ENCODE data around the gene MBP.

The MBP gene

DNA sequence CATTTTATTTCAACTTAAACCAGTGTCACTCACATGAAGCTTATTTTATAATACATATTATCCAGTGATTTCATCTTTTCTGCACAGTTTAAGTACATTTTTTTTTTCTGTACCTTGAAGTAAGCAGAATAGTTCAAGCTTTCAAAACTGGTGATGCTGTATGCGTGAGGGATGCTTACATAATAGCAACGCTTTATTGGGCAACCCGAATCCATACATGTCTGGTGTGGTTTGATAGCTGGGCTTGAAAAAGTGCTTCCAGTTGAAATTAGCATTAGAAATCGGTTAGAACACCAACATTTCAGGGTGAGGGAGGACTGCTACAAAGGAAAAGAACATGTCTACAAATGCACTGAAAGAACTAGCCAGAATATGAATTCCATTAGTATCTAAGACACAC lies 117.4 kb downstream of the MBP start:
- Mint-ChIP-seq H3K4me1 (ENCODE audit: low read depth) (peaks cover 7% of the 10 kb centered on the region), H3K36me3 (ENCODE audit: low read depth) (peaks cover 59% of the 10 kb centered on the region), H3K27me3 (no peaks in the 10 kb centered on the region), H3K9me3 (no peaks in the 10 kb centered on the region), H3K4me3 (no peak overlapping the region), H3K27ac (no peak overlapping the region)

DNA sequence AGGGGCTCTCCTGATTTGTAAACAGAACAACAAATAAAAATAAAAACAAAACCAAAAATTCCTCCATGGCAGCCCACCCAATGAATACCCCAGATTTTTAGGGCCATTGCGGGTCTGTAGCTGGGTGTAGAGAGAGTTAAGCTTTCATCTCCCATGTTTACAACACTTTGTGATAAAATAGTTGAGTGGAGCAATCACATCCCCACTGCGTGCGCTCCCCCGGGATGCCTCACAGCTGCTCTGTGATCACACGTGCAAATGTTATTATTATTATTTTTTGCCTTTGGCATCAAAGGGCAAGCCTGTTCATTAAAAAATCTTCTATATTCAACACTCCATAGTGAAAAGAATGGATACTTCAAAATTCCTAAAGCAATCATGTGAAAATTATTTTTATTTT lies 118.0 kb downstream of the MBP start:
- H3K36me3 Mint-ChIP-seq (ENCODE audit: low read depth) = peaks cover 60% of the 10 kb centered on the region
- peaks cover 3% of the 10 kb centered on the region for H3K4me1 Mint-ChIP-seq (ENCODE audit: low read depth)
- no peaks in the 10 kb centered on the region for H3K9me3 Mint-ChIP-seq
- no peak overlapping the region for H3K4me3 Mint-ChIP-seq
- no peaks in the 10 kb centered on the region for H3K27me3 Mint-ChIP-seq
- H3K27ac Mint-ChIP-seq = no peak overlapping the region

DNA sequence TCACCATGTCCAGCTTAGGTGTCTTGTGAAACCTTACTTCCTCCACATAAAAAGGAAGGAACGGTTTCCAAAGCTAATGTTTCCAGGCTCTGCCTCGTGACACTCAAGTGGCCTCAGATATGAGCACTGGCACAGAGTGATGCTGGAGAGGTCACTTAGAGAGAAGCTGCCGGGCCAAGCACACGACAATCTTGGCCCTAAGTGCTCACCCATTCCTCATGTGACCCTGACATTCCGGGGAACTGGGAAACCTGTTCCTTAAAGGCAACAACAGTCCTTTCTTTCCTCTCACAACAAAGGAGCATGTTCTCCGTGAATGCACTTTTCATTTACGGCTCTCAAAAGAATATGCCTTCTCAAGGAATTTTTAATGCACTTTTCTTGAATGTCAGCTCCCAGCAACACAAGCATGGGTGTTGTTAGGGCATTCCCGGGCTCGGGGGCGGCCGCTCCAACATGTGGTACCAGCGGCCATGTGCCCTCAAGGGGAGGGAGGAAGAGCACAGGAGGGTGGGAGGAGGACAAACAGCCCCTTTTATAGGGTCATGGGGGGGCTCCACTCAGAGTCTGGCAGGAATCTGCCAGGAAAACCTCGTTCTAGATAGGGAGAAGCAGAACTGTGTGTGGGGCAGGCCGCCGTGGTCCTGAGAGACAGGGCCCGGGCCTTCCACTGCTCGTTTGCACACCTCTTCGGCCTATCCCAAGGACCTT lies 118.6 kb downstream of the MBP start:
- Mint-ChIP-seq H3K36me3 (ENCODE audit: low read depth) (peaks cover 55% of the 10 kb centered on the region), H3K4me1 (ENCODE audit: low read depth) (peaks cover 3% of the 10 kb centered on the region), H3K27ac (no peak overlapping the region), H3K27me3 (no peaks in the 10 kb centered on the region), H3K4me3 (no peak overlapping the region), H3K9me3 (no peaks in the 10 kb centered on the region)

DNA sequence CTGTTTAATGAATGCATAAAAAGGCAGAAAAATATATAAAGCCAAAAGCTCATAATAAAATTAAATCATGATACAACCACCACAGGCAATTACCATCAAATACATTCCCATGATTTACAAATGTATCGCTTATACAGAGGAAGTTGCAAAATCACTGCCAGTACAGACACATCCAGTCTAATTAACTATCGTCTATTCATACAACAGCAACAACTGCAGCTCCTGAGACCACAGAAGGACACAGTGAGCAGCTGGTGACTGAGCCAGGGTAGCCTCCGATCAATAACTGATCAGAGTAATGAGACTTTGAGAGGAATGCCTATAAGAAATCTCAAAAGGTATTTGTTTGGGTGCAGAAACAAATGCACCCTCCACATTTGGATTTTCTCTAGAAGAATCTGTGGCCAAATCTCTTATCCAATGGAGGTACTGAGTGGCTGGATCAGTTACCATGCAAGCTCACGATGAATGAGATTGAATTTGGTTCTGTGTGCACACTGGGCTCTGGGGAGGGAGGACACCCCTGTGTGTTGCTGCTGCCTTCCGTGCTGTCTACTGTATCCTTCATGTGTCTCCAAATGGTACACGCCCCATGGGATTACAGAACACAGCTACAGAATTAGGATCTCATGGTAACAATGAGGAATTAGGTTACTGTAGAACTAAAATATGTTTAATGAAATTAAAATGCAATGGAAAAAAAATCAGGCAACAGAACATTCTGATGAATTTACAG lies 119.6 kb downstream of the MBP start:
- Mint-ChIP-seq H3K36me3 (ENCODE audit: low read depth) (peaks cover 50% of the 10 kb centered on the region), H3K9me3 (no peaks in the 10 kb centered on the region), H3K4me3 (no peak overlapping the region), H3K4me1 (ENCODE audit: low read depth) (peaks cover 3% of the 10 kb centered on the region), H3K27me3 (no peaks in the 10 kb centered on the region), H3K27ac (no peak overlapping the region)

DNA sequence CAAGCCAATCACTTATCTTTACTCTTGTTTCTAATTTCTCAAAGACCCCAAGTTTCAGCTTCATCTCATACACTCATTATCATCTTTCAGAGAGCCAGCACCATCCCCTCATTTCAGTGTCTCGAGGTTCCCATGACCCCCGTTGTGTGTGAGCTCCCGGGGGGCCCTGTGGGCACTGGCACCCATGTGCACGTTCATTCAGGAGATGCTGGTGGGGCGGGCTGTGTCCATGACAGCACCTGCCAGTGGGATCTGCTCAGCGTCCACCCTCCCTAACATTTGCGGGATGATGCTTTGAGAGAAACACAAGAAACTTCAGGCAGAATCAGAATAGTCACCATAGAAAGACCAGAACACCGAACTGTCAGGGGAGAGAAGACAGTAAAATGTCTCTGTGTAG lies 120.5 kb downstream of the MBP start:
- Mint-ChIP-seq H3K4me3 (no peak overlapping the region), H3K4me1 (ENCODE audit: low read depth) (peaks cover 3% of the 10 kb centered on the region), H3K36me3 (ENCODE audit: low read depth) (peaks cover 44% of the 10 kb centered on the region)

DNA sequence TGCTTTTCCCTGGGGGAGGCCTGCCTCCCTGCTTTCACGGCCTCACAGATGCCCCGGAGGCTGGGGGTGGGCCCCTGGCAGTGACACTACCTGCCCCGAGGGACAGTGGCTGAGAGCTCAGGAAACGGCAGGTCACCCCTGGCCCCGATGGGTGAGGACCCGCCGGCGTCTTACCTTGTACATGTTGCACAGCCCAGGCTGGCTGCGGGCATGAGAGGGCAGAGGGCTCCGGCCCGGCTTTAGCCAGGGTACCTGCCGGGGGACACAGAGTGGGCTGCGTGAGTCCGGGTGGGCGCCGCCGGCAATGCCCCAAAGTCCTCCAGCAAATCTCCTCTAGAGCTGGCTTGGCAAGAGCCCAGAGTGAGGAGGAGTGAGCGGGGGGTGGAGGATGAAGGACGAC lies 122.9 kb downstream of the MBP start:
- Mint-ChIP-seq H3K27ac (peak overlapping the region; percentile 29), H3K36me3 (ENCODE audit: low read depth) (peaks cover 35% of the 10 kb centered on the region)

More for the DNA sequence above, 120.5 kb downstream of the MBP start:
- H3K27me3 Mint-ChIP-seq = no peaks in the 10 kb centered on the region
- no peaks in the 10 kb centered on the region for H3K9me3 Mint-ChIP-seq
- no peak overlapping the region for H3K27ac Mint-ChIP-seq

DNA sequence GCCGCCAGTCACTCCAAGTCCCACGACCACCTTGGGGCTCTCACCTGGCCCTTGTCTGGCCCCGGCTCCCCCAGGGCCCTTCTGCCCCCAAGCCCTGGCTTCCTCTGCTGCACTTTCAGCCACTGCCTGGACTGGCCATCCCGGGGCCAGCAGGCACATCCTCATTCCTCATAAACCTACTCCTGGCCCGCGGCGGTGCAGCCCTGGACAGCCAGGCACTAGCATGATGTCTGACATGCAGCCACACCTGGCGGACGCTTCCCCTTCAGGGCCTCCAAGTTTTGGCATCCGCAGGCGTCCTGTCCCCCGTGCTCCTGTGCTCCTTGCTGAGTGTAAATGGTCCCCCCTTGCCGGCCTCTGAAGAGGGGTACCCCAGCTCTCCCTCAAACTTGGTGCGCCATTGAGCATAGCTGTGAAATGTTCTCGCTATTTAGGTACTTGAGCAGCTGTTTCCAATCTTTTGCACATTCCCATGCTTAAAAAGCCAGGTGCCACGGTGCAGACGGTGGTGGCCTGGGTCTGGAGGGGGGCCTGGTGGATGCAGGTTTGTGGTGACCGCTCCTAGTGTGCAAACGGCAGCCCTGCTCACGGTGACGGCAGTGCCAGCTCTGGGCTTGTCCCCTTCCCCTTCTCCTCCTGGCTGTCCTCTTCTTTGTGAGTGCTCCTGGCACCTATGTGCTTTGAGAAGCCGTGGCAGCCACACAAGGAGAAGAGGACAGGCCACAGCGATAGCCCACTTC lies 123.8 kb downstream of the MBP start:
- H3K9me3 Mint-ChIP-seq = no peaks in the 10 kb centered on the region
- H3K36me3 Mint-ChIP-seq (ENCODE audit: low read depth) = peaks cover 35% of the 10 kb centered on the region
- peaks cover 25% of the 10 kb centered on the region for H3K4me1 Mint-ChIP-seq (ENCODE audit: low read depth)
- H3K4me3 Mint-ChIP-seq = no peak overlapping the region
- no peak overlapping the region for H3K27ac Mint-ChIP-seq
- no peaks in the 10 kb centered on the region for H3K27me3 Mint-ChIP-seq

More for the DNA sequence above, 122.9 kb downstream of the MBP start:
- Mint-ChIP-seq H3K4me1 (ENCODE audit: low read depth) (peaks cover 19% of the 10 kb centered on the region), H3K27me3 (no peaks in the 10 kb centered on the region), H3K4me3 (no peak overlapping the region), H3K9me3 (no peaks in the 10 kb centered on the region)

DNA sequence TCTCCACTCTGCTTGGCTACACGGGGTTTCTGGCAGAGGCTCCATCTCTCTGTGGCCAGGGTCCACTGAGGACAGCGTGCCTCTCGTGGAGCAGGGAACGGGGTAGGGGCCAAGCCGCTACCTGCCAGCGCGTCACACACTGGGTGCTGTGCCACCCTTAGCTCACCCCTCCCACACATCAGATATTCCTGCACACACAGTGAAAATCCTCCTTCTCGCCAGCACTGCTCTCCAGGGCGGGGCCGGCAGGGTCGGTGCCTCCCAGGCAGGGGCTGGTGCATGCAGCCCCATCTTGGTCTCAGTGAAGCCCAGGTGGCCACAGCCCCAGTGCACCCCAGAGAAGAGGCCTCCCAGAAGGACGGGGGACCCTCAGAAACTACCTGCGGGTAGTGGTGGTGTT lies 124.6 kb downstream of the MBP start:
- H3K27ac Mint-ChIP-seq = no peak overlapping the region
- no peaks in the 10 kb centered on the region for H3K9me3 Mint-ChIP-seq
- H3K27me3 Mint-ChIP-seq = no peaks in the 10 kb centered on the region
- peaks cover 29% of the 10 kb centered on the region for H3K36me3 Mint-ChIP-seq (ENCODE audit: low read depth)
- H3K4me1 Mint-ChIP-seq (ENCODE audit: low read depth) = peaks cover 25% of the 10 kb centered on the region
- no peak overlapping the region for H3K4me3 Mint-ChIP-seq

DNA sequence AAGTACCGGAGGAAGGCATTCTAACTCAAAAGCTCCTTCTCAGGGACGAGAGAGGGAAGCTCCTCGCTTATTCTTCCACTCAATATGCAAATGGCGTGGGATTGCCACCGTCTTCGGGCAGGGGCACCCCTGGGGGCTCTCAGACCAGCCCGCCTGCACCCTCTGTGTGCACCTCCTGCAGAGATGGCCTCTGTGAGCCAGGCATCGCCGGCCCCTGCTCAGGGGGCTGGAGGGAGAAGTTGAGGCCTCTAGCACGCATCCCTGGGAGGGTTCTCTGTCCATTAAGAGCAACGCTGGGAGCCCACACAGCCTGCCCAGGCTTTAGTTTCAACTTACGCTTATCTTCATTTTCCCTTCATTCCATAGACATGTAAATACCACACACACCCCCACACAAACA lies 125.3 kb downstream of the MBP start:
- Mint-ChIP-seq H3K27ac (peak overlapping the region; percentile 40), H3K9me3 (no peaks in the 10 kb centered on the region), H3K4me1 (ENCODE audit: low read depth) (peaks cover 25% of the 10 kb centered on the region), H3K36me3 (ENCODE audit: low read depth) (peaks cover 23% of the 10 kb centered on the region), H3K4me3 (no peak overlapping the region), H3K27me3 (no peaks in the 10 kb centered on the region)

DNA sequence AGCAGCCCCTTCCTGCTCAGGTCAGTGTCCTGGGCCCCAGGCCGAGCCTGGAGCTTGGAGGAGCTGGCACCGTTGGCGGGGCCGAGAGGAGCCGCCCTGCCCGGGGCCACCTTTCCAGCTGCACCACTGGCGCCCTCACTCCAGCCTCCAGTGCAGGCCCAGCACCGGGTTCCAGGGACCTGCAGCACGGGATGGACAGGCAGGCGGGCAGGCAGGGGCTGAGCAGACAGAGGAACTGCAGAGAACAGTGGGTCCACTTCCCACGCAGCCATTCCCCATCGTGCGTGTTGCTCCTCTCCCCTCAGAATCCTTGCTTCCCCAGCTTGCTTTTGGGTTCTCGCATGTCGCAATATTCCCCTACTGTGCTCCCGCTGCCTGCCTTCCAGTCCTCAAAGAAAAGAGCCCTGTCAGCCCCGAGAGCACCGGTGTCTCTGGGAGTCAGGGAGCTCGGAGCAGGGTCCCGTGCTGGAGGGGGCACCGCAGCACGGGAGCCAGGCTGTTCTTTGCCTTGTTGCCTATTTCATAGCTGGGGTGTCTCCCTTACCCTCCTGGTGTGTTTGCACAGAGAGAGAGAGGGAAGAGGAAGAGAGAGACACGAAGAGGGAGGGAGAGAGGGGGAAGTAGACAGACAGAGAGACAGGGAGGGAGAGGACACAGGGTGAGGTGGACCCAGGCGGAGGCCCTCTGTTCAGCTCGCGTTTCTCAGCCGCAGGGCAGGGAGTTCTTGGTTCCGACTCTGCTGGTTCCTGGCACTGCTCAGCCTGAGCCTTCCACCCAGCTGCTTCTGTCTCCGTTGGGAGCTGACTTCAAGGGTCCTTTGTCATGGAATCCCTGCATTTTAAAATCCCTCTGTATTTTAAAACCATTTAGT lies 126.0 kb downstream of the MBP start:
- H3K36me3 Mint-ChIP-seq (ENCODE audit: low read depth) = peaks cover 16% of the 10 kb centered on the region
- no peak overlapping the region for H3K4me3 Mint-ChIP-seq
- peaks cover 25% of the 10 kb centered on the region for H3K4me1 Mint-ChIP-seq (ENCODE audit: low read depth)
- no peaks in the 10 kb centered on the region for H3K9me3 Mint-ChIP-seq
- no peaks in the 10 kb centered on the region for H3K27me3 Mint-ChIP-seq
- H3K27ac Mint-ChIP-seq = no peak overlapping the region

DNA sequence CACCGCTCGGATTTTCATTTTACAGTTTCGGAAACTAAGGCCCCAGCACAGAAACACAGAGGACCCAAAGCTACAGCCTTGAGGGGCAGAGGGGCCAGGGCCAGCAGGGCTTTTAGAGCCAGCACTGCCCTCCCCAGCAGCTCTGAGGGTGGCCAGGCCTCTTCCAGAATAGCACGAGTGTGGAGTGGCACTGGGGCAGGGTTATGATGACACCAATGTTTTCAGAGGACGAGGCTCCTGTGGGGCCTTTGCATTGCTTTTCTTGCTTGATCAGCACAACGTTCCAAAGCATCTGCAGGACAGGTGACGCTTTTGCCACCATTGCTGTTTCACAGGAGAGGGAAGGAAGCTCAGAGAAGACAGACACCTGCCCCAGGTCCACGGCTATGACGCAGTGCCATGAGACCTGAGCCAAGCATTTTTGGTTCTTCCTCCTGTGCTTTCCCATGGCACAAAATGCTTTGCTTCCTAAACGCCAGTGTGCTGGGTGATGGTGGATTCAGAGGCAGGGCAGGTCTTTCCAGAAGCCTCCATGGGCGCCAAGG lies 126.9 kb downstream of the MBP start:
- Mint-ChIP-seq H3K27ac (no peak overlapping the region), H3K9me3 (no peaks in the 10 kb centered on the region), H3K27me3 (no peaks in the 10 kb centered on the region), H3K4me1 (ENCODE audit: low read depth) (peaks cover 26% of the 10 kb centered on the region), H3K4me3 (no peak overlapping the region), H3K36me3 (ENCODE audit: low read depth) (peaks cover 11% of the 10 kb centered on the region)

DNA sequence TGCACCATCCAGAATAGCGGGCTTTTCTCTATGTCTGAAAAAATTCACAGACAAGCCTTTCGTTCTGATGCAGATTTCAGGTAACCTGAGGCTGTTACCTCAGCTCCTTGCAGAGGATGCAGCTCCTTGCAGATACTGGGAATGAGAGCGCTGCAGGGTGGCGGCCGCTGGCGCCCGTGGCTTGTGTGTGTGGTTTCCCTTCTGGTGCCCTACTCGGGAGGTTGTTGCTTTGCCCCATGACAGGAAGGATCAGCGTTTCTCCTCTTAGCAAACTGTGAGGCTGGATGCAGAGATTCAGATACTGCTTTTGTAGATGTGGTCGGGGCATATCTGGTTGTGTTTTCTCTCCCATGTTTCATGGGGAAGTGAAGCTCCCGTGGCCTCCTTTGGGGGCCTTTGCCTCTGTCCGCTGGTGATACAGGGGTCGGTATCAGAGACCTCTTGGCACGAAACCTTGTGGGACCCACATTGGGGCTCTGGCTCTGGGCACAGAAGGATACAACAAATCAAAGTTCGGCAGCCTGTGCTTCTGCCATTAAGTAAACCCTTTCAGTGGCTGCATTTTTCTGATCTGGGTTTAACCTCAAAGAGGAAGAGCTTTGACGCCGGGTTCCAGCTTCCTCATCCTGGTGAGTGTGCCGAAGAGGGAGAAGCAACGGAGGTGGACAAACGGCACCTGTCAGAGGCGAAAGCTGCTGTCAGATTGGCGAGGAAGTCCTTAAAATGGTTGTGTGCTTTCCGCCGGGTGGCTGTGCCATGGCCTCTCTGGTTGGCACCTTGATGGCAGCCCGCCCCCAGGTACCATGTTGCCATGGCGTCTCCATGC lies 127.8 kb downstream of the MBP start:
- H3K27me3 Mint-ChIP-seq = no peaks in the 10 kb centered on the region
- no peaks in the 10 kb centered on the region for H3K9me3 Mint-ChIP-seq
- peak overlapping the region; percentile 54 for H3K4me3 Mint-ChIP-seq
- H3K36me3 Mint-ChIP-seq (ENCODE audit: low read depth) = peaks cover 7% of the 10 kb centered on the region
- peaks cover 31% of the 10 kb centered on the region for H3K4me1 Mint-ChIP-seq (ENCODE audit: low read depth)
- H3K27ac Mint-ChIP-seq = no peak overlapping the region

DNA sequence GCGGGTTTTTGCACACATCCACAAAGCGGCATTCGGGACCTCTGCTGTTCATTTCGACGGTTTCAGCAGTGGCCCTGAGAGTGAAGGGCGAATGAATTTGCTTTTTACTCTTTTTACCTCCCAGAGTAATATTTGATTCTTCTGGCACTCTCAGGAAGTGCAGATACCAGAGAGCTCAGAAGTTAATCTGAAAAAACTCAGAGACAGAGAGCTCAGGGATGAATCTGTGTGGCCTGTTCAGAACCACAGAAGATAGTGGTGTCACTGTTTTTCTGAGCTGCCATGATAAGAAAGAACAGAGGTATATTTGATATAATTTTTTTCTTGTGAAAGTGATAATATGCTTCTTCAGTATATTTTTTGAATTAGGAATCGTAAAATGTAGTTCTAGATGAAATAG lies 129.3 kb downstream of the MBP start:
- Mint-ChIP-seq H3K9me3 (no peaks in the 10 kb centered on the region), H3K27ac (no peak overlapping the region), H3K4me3 (no peak overlapping the region), H3K27me3 (no peaks in the 10 kb centered on the region), H3K36me3 (ENCODE audit: low read depth) (no peaks in the 10 kb centered on the region), H3K4me1 (ENCODE audit: low read depth) (peaks cover 31% of the 10 kb centered on the region)

DNA sequence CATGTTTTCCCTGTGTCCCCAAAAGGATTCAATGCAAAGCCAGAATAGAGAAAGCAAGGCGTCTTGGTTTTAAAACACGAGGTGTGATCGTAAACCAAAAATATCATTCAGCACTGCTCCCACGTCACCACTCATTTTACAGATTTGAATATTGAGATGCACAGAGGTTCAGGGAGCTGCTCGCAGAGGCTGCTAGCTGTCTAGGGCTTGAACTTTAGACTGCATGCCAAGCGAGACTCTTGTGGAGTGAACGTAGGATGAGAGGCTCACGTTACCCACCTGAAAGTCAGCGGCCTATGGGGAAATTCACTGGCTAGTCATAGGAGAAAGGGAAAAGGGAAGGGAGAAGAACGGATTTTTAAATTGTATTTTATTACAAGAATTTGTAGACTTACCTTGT lies 130.1 kb downstream of the MBP start:
- Mint-ChIP-seq H3K4me3 (no peak overlapping the region), H3K27me3 (no peaks in the 10 kb centered on the region), H3K27ac (no peak overlapping the region), H3K9me3 (no peaks in the 10 kb centered on the region), H3K4me1 (ENCODE audit: low read depth) (peaks cover 31% of the 10 kb centered on the region), H3K36me3 (ENCODE audit: low read depth) (no peaks in the 10 kb centered on the region)
